ENCODE data around the gene GNPAT.

- TF ChIP-seq EZH2 (IDR thresholded peaks at IDR 0.05; ENCODE audit: low read depth): no peak
- no peak for TF ChIP-seq CTCF (conservative IDR thresholded peaks at IDR 0.05)
Measured at GRCh38 chr1:231311720-231312431, 70.9 kb downstream of the GNPAT start.
